Activated T-cell treated with anti-CD3 and anti-CD28 coated beads, Interleukin-2, amount 50 U/mL, for 4 hours (primary cell): ENCODE measurements around the gene BLNK. TPM values are rescaled to one million over a fixed set of nuclear protein-coding genes. Genes with fewer than 3 reads are reported as not detected.
"Not testable (repeated sequence)": the region's sequence is repeated elsewhere in the genome, so short reads cannot be mapped to it uniquely, and the experiment has no call there.

ENCODE experiments used
- ATAC-seq, 2 donors: fragments of 200-7000 bp; cut with Tn5 transposase; one replicate each; pipeline ENCODE4 v1.10.0; 2021
- DNase-seq: peaks from one replicate; pipeline ENCODE4 v3.0.0-alpha.2; 2020
- H3K27me3 Mint-ChIP-seq: one replicate; pipeline ENCODE4 v1.8.0; 2021; ENCODE audit warnings: low read depth, mixed read lengths
- H3K36me3 Mint-ChIP-seq: one replicate; pipeline ENCODE4 v1.8.0; 2022; ENCODE audit warnings: mixed read lengths; ENCODE audit not compliant: insufficient read depth
- H3K4me1 Mint-ChIP-seq: one replicate; pipeline ENCODE4 v1.8.0; 2021; ENCODE audit warnings: low read depth, mixed read lengths
- H3K4me3 Mint-ChIP-seq: one replicate; pipeline ENCODE4 v1.8.0; 2021; ENCODE audit warnings: mild to moderate bottlenecking, moderate library complexity, mixed read lengths
- H3K9me3 Mint-ChIP-seq: one replicate; pipeline ENCODE4 v1.8.0; 2021; ENCODE audit warnings: mixed read lengths
- total RNA-seq, 3 donors: library from RNA; stranded (reverse); gene quantifications; one replicate each; pipeline ENCODE4 v1.2.1, GENCODE V29; 2021

Gene BLNK
- total RNA-seq, 3 donors from 2014 or later = 0.13 to 0.95 TPM; not detected in 1

GRCh38 chr10:96208271-96208670 lies 63.1 kb downstream of the BLNK start:
- DNase-seq (no peak), ATAC-seq (no peak)
- peaks cover 2% of the 10 kb centered on the region for H3K27me3 Mint-ChIP-seq
- H3K4me1 Mint-ChIP-seq = no peaks in the 10 kb centered on the region
- no peak overlapping the region for H3K4me3 Mint-ChIP-seq
- peaks cover 4% of the 10 kb centered on the region for H3K36me3 Mint-ChIP-seq
- H3K9me3 Mint-ChIP-seq = no peaks in the 10 kb centered on the region

GRCh38 chr10:96205580-96205979 lies 65.8 kb downstream of the BLNK start:
- ATAC-seq (no peak), DNase-seq (no peak)
- Mint-ChIP-seq H3K36me3 (peaks cover 4% of the 10 kb centered on the region), H3K4me1 (no peaks in the 10 kb centered on the region), H3K9me3 (no peaks in the 10 kb centered on the region), H3K4me3 (no peak overlapping the region), H3K27me3 (peaks cover 2% of the 10 kb centered on the region)

GRCh38 chr10:96201525-96201924 lies 69.8 kb downstream of the BLNK start:
- H3K27me3 Mint-ChIP-seq = peaks cover 2% of the 10 kb centered on the region
- no peak for DNase-seq
- H3K4me1 Mint-ChIP-seq = no peaks in the 10 kb centered on the region
- no peaks in the 10 kb centered on the region for H3K36me3 Mint-ChIP-seq
- no peaks in the 10 kb centered on the region for H3K9me3 Mint-ChIP-seq
- no peak overlapping the region for H3K4me3 Mint-ChIP-seq
- no peak for ATAC-seq

- not testable (repeated sequence) for ATAC-seq, H3K36me3 Mint-ChIP-seq, H3K4me1 Mint-ChIP-seq, DNase-seq, H3K4me3 Mint-ChIP-seq
- Mint-ChIP-seq H3K9me3 (peaks cover 15% of the 10 kb centered on the region), H3K27me3 (peaks cover 25% of the 10 kb centered on the region)
Measured at GRCh38 chr10:96189505-96189904, 81.9 kb downstream of the BLNK start.

- H3K4me3 Mint-ChIP-seq = no peak overlapping the region
- H3K9me3 Mint-ChIP-seq = peaks cover 18% of the 10 kb centered on the region
- peaks cover 29% of the 10 kb centered on the region for H3K27me3 Mint-ChIP-seq
- DNase-seq (no peak), ATAC-seq (no peak)
- H3K36me3 Mint-ChIP-seq = peaks cover 4% of the 10 kb centered on the region
- H3K4me1 Mint-ChIP-seq = no peaks in the 10 kb centered on the region
Measured at GRCh38 chr10:96188916-96189315, 82.5 kb downstream of the BLNK start.

GRCh38 chr10:96188421-96188820 lies 82.9 kb downstream of the BLNK start:
- H3K27me3 Mint-ChIP-seq = peaks cover 33% of the 10 kb centered on the region
- no peaks in the 10 kb centered on the region for H3K4me1 Mint-ChIP-seq
- H3K36me3 Mint-ChIP-seq = peaks cover 4% of the 10 kb centered on the region
- H3K4me3 Mint-ChIP-seq = no peak overlapping the region
- peaks cover 19% of the 10 kb centered on the region for H3K9me3 Mint-ChIP-seq
- ATAC-seq (no peak), DNase-seq (no peak)

- peaks cover under 1% of the 10 kb centered on the region for H3K27me3 Mint-ChIP-seq
Measured at GRCh38 chr10:96176985-96177384, 94.4 kb downstream of the BLNK start.

GRCh38 chr10:96172666-96173065 lies 98.7 kb downstream of the BLNK start:
- H3K9me3 Mint-ChIP-seq = peaks cover 43% of the 10 kb centered on the region
- no peaks in the 10 kb centered on the region for H3K27me3 Mint-ChIP-seq
- H3K4me1 Mint-ChIP-seq = no peaks in the 10 kb centered on the region
- no peak overlapping the region for H3K4me3 Mint-ChIP-seq
- peaks cover 2% of the 10 kb centered on the region for H3K36me3 Mint-ChIP-seq
- DNase-seq = no peak
- ATAC-seq = no peak

More at GRCh38 chr10:96176985-96177384, 94.4 kb downstream of the BLNK start:
- H3K4me1 Mint-ChIP-seq = no peaks in the 10 kb centered on the region
- H3K9me3 Mint-ChIP-seq = peaks cover 36% of the 10 kb centered on the region
- H3K4me3 Mint-ChIP-seq = no peak overlapping the region
- no peaks in the 10 kb centered on the region for H3K36me3 Mint-ChIP-seq
- DNase-seq (no peak), ATAC-seq (no peak)

GRCh38 chr10:96170230-96170629 lies 101.1 kb downstream of the BLNK start:
- Mint-ChIP-seq H3K27me3 (no peaks in the 10 kb centered on the region), H3K4me3 (no peak overlapping the region), H3K4me1 (no peaks in the 10 kb centered on the region), H3K9me3 (peaks cover 44% of the 10 kb centered on the region), H3K36me3 (peaks cover 5% of the 10 kb centered on the region)
- DNase-seq (no peak), ATAC-seq (no peak)

- no peaks in the 10 kb centered on the region for H3K4me1 Mint-ChIP-seq
- H3K36me3 Mint-ChIP-seq = peaks cover 7% of the 10 kb centered on the region
Measured at GRCh38 chr10:96168546-96168945, 102.8 kb downstream of the BLNK start.

GRCh38 chr10:96165726-96166125 lies 105.6 kb downstream of the BLNK start:
- Mint-ChIP-seq H3K4me1 (no peaks in the 10 kb centered on the region), H3K27me3 (no peaks in the 10 kb centered on the region), H3K9me3 (peaks cover 40% of the 10 kb centered on the region), H3K4me3 (no peak overlapping the region), H3K36me3 (peaks cover 7% of the 10 kb centered on the region)
- no peak for ATAC-seq
- no peak for DNase-seq

More at GRCh38 chr10:96168546-96168945, 102.8 kb downstream of the BLNK start:
- no peak overlapping the region for H3K4me3 Mint-ChIP-seq
- ATAC-seq (no peak), DNase-seq (no peak)
- peaks cover 52% of the 10 kb centered on the region for H3K9me3 Mint-ChIP-seq
- H3K27me3 Mint-ChIP-seq = no peaks in the 10 kb centered on the region

- H3K36me3 Mint-ChIP-seq = peaks cover 75% of the 10 kb centered on the region
- no peak for DNase-seq
- ATAC-seq = no peak
- H3K9me3 Mint-ChIP-seq = peaks cover 4% of the 10 kb centered on the region
- no peak overlapping the region for H3K4me3 Mint-ChIP-seq
- H3K4me1 Mint-ChIP-seq = no peaks in the 10 kb centered on the region
- no peaks in the 10 kb centered on the region for H3K27me3 Mint-ChIP-seq
Measured at GRCh38 chr10:96153070-96153469, 118.3 kb downstream of the BLNK start.

- no peaks in the 10 kb centered on the region for H3K9me3 Mint-ChIP-seq
- no peaks in the 10 kb centered on the region for H3K4me1 Mint-ChIP-seq
- H3K4me3 Mint-ChIP-seq = no peak overlapping the region
- ATAC-seq = no peak
- peaks cover 72% of the 10 kb centered on the region for H3K36me3 Mint-ChIP-seq
- H3K27me3 Mint-ChIP-seq = no peaks in the 10 kb centered on the region
- no peak for DNase-seq
Measured at GRCh38 chr10:96152437-96152836, 118.9 kb downstream of the BLNK start.
